B cell (primary cell): ENCODE results near the gene AHDC1.

Experiments used
- CTCF ChIP-seq: fragments of 200-600 bp; IDR thresholded peaks from one replicate; pipeline ENCODE4 v1.8.0; 2022; ENCODE audit warnings: antibody characterized with exemption, mild to moderate bottlenecking
- EZH2 ChIP-seq: IDR thresholded peaks from 2 replicates; pipeline ENCODE4 v1.6.1; 2012; ENCODE audit warnings: borderline replicate concordance, low read depth, mild to moderate bottlenecking, moderate library complexity, low read length; ENCODE audit not compliant: insufficient read depth, poor library complexity, severe bottlenecking

GRCh38 chr1:27601771-27602461, 2.0 kb downstream of the AHDC1 start:
- TF ChIP-seq CTCF (no peak), EZH2 (no peak)
